Stimulated activated CD8-positive, alpha-beta memory T cell treated with anti-CD3 and anti-CD28 coated beads, Interleukin-7, amount 100 ng/mL, for 4 hours (primary cell): ENCODE measurements around the gene ANKH.

Experiments used
- DNase-seq, 2 donors: peaks; one replicate each; pipeline ENCODE4 v3.0.0-alpha.2; 2020; ENCODE audit warnings: low read depth in 2 of 2

The ANKH gene

DNA sequence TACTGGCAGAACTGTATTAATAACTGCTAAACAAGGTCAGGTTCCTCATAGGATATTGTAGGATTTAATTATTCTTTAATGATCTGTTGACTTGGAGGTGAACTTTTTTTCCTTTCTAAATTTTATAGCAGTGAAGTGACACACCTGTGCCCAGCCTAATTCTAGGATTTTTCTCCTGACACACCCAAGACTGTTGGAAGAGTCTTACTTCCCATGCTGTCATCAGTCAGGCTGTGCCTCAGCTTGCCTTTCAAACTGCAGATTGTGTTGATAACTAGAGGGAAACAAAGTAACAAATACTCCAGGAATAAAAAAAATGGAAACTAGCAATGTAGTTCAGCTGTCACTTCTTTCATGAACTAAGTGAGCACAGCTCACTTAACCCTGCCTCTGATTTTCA lies 185.1 kb downstream of the ANKH start:
- DNase-seq = no peak

DNA sequence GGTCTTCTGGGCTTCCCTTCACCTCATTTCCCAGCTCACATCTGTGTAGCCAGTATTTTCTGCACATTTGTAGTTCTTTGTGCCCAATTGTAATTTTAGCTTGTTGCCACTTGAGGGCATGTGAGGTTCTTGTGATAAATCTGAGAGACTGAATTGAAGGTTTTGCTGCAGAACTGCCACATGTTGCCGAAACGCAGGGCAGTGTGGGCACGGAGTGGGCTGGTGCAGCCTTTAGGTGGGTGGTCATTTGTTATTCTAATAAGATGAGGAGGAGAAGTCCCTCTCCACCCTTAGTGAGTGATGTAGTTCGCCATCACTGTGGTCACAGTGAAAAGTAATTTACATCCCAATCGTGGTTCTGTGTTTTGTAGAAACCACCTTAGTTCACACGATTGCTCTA lies 185.8 kb downstream of the ANKH start:
- DNase-seq = no peak

DNA sequence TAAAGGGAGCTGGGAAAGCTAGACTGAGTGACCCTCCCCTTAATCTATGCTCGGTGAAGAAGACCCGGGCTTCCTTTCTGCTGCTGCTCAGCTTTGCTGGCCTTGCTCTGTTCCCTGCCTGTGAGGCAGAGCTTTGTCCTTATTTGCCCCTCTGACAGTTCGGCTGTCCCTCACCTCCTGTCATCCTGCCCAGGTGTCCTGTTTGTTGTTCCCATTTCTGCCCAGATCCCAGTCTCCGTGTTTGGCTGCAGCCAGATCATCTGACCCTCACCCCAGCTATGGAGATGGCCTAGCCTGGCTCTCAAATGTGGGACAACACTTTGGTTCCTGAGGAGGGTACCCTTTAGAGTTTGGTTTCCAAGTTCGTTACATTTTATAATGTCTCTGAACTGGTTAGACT lies 186.8 kb downstream of the ANKH start:
- DNase-seq = no peak

DNA sequence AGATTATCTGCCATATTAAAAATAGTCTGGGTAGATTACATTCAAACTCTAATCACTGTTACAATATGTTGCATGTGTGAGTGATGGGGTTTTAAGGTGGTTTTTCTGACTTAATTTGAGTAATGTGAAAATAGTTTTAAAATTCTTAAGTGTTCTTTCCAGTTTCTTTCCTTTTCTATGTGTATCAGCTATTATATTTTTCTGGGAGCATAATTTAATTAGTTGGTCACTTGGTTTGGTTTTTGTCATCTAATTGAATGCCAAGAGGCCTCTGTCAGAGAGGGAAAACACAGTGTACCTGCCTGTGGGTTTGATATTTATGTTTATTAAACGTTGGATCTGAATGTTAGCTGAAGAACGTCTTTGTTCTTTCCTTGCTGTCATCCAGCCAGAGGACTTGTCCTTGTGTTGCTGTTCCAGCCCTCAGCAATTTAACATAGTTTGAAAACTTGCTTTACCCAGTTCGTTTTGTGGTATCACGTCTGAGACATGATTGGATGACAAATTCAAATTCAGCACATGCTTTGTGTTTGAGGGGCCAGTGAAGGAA lies 187.6 kb downstream of the ANKH start:
- no peak for DNase-seq

DNA sequence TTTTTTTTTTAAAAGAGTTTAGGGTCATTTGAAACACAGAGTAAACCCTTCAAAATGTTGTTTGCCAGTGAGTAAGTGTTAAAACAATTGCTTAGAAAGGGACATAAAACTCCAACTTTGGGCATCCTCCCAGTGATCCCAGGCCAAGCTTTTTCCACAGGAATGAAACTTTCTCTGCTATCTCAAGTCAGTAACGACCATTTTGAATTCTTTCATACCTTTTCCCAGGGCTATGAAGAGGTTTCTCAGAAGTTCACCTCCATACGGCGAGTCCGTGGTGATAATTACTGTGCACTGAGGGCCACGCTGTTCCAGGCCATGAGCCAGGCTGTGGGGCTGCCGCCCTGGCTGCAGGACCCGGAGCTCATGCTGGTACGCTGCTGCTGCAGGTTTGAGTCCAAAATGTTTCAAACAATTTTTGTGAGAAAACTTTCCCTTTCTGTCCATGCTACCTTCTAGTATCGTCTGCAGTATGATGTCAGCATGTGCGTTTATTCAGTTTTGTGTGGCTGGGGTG lies 190.3 kb downstream of the ANKH start:
- DNase-seq = no peak

DNA sequence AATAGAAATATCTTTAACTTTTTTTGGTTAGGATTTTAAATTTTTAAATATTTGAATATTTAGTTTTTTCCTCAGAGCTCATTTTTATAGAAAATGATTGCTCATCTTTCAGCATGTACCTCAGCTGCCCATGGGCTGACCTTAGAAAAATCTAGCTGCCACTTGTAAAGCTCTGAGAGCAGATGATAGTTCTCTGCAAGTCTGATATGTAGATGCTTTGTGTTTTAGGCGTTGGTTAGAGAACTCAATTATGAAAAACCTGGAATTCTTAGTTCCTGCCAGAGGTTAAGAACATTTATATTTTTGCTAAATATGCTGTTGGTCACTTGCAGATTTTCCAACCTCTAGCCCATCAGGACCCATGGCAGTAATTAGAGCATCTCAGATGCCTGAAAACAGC lies 192.0 kb downstream of the ANKH start:
- no peak for DNase-seq

DNA sequence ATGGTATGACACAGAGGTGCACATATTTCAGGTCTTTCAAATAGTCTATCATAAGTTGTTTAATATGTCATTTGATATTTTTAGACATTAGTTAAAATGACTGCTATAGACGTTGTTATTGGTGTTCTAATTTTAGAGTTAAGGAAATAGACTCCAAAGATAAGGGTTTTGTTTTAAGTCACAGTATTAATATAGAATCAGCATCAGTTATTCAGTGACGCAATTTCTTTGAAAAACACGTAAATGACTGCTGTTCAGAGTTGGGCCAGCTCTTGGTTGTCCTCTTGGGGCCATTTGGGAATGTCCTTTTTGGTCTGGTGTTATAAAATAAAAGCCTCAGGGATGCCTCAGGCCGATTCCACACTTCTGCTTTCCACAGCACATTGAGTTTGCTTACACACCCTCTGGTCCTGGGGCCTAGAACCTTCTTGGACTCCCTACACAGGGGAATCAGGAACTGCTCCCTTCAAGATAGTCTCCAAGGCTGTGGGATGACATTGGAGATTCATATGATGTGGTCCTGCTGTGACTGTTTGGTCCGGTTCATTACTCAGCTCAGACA lies 192.7 kb downstream of the ANKH start:
- no peak for DNase-seq

GRCh38 chr5:14676320-14676719 lies 195.3 kb downstream of the ANKH start:
- DNase-seq = no peak

GRCh38 chr5:14675865-14676300 lies 195.7 kb downstream of the ANKH start:
- no peak for DNase-seq

DNA sequence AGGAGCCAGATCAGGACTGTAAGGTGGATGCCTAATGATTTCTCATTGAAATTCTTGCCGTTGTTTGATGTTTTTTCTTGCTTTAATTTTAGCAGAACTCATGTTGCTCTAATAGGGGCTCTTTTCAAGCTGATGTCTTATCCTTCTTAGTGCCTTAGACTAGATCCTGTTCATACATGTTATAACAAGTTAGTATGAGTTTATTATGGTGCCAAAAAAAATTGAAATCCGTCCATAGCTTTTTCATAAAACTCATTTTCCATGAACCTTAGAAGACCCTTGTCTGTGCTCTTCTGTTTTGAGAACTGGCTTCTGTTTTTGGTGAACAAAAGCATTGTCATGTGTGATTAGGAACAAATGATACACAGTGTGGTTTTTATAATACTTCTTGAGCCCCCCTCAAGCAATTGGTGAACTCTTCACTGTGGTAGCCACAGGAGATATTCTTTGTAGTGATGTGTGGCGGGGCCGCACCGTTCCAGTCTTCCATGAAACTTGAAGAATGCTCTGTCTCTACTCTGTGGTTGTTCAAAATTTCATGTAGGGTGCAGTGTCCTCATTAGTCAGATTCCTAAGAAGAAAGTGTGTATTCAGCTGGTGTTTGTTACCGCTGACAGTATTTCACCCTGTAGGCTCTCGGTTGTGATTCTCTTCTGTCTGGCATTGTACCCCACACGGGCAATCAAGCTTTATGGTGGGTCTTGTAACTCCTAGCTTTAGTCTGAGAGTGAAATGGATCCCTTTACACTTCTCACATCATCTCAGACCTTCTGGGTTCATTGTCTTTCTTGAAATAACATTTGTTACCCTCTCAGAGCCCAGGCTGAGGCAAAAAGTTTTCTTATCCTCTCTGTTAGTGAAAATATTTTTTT lies 196.4 kb downstream of the ANKH start:
- DNase-seq = no peak

DNA sequence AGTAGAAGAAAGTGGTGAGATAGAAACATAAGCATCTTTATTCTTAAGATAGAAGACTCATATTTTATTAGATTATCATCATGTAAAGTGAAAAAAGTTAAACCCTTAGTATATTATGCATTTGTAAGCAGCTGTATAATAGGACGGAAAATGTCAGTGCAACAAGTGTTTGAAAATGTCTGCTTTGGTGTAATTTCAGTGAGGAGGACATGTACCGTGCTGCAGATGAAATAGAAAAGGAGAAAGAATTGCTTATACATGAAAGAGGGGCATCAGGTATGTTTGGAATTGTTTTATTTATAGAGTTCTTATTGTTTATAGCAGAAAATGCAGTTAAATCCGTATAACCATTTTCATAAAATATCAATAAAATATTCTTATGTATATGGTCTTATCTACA lies 198.1 kb downstream of the ANKH start:
- no peak for DNase-seq

- no peak for DNase-seq
Measured at GRCh38 chr5:14672484-14673394, 198.8 kb downstream of the ANKH start.

- DNase-seq = no peak
Measured at GRCh38 chr5:14672082-14672481, 199.5 kb downstream of the ANKH start.

DNA sequence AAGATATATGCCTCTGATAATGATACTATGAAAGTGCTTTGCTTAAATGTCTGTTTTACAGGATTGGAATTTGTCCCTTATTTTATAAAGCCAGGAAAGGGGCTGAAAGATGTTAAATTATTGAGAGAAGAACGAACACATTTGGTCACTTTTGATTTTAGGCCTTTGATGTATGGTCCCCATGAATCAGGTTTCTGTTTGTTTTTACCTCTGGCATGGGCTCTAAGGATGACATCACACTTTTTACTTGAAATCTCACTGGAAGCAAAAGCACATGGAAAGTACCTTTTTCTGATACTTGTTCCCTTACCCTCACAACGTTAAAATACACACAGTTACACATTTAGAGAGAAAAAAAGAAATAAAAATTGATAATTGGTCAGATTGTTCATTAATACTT lies 200.2 kb downstream of the ANKH start:
- DNase-seq = no peak

GRCh38 chr5:14669975-14670374 lies 201.6 kb downstream of the ANKH start:
- DNase-seq = no peak

DNA sequence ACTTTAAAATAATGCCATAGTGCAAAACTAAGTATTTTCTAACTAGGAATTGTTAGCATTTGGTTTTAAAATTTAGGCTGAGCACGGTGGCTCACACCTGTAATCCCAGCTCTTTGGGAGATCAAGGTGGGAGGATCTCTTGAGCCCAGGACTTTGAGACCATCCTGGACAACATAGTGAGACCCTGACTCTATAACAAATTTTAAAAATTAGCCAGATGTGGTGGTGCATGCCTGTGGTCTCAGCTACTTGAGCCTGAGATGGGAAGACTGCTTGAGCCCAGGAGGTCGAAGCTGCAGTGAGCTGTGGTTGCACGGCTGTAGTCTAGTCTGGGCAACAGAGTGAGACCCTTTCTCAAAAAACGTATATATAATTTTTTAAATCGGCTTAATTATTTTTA lies 202.2 kb downstream of the ANKH start:
- no peak for DNase-seq

DNA sequence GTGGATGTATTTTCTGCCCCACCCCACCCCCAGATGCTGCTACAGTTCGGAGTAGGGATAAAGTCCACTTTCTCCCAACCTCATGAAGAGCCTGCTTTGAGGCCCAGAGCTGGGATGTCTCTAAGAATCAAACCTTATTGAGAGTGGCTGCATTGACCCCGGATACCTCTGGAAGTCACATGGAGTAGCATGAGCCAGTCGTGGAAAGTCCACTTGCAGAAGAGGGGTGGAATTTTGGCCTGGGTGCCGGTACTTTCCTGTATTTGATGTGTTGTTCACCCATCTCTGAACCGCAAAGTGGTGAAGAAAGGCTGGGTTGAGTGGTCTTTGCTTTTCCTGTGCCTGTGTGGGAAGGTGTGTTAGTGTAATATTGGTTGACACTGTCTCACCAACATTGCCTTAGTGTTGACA lies 203.4 kb downstream of the ANKH start:
- DNase-seq = peak; percentile 35 to 40

DNA sequence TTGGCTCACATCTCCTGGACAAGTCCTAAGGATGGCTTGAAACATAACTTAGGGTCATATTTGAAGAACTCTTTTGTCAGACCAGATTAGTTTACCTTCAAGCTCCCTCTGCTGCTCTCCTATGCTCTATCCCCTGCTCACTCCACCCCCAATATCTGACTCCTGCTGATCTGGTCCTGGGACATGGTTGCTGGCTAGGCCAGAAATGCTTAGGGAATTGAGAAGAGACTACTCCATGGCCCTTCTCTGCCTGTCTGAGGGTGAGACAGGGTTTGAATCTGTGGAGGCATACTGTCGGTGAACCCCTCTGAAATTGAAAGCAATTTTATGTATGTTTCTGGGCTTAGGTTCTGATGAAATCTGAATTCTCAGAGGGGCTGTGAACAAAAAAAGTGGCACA lies 203.8 kb downstream of the ANKH start:
- no peak for DNase-seq

DNA sequence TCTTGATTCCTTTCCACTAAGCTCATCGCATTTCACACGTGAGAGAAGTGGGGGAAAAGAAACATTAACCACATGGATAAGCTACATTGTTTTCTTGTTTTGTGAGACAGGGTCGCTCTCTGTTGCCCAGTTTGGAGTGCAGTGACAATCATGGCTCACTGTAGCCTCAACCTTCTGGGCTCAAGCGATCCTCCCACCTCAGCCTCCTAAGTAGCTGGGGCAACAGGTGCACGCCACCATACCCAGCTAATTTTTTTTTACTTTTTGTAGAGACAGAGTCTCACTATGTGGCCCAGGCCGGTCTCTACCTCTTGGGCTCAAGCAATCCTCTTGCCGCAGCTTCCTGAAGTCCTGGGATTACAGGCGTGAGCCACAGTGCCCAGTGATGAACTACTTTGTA lies 204.3 kb downstream of the ANKH start:
- no peak for DNase-seq

DNA sequence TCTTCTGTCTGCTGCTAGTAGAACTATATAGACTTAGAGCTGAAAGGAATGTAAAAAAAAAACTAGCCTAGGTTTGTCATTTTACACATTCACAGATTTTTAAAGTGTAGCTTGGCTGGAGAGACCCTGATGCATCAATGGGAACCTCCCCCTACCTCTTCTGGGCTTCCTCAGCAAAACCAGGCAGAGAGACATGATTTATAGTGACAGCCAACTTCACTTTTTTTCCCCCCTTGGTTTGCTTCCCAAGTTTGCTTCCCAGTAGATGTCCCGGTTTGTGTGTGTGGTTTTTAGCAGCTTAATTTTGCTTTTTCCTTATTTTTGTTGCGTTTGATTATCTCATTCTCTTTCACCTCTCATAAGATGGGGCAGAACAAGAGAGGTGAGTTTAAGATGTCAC lies 205.2 kb downstream of the ANKH start:
- DNase-seq = no peak

GRCh38 chr5:14665949-14666348 lies 205.6 kb downstream of the ANKH start:
- peak; percentile 36 to 43 for DNase-seq
